Ectodermal cell (in vitro differentiated cells): Measurements from ENCODE around the gene FMNL2.
A peak's percentile ranks its signal among the peaks of the same experiment; 100 is the strongest.

Experiments
- H3K27ac ChIP-seq: 2 replicates; pipeline ENCODE4 v1.7.0; 2013; ENCODE audit warnings: mild to moderate bottlenecking, low read depth, low read length; ENCODE audit not compliant: insufficient read depth, poor library complexity, severe bottlenecking
- H3K27me3 ChIP-seq: 2 replicates; pipeline ENCODE4 v1.7.0; 2013; ENCODE audit warnings: mild to moderate bottlenecking, low read length; ENCODE audit not compliant: insufficient read depth, control insufficient read depth, poor library complexity, severe bottlenecking
- H3K36me3 ChIP-seq: one replicate; pipeline ENCODE4 v1.7.0; 2013; ENCODE audit warnings: low read length; ENCODE audit not compliant: control insufficient read depth, insufficient read depth
- H3K4me1 ChIP-seq: one replicate; pipeline ENCODE4 v1.7.0; 2013; ENCODE audit warnings: low read length; ENCODE audit not compliant: control insufficient read depth, insufficient read depth
- H3K4me3 ChIP-seq: 2 replicates; pipeline ENCODE4 v1.7.0; 2013; ENCODE audit warnings: low read depth, low read length, control low read depth; ENCODE audit not compliant: insufficient read depth
- H3K9me3 ChIP-seq: 2 replicates; pipeline ENCODE4 v1.7.0; 2013; ENCODE audit warnings: mild to moderate bottlenecking, low read length, moderate library complexity; ENCODE audit not compliant: control insufficient read depth
- WGBS, 2 experiments: methylation state at CpG; one replicate each; pipeline ENCODE4 v1.1.7; 2013; ENCODE audit warnings: missing lambda C conversion rate in 2 of 2; 5-methylcytosine and 5-hydroxymethylcytosine counted together

FMNL2 gene

DNA sequence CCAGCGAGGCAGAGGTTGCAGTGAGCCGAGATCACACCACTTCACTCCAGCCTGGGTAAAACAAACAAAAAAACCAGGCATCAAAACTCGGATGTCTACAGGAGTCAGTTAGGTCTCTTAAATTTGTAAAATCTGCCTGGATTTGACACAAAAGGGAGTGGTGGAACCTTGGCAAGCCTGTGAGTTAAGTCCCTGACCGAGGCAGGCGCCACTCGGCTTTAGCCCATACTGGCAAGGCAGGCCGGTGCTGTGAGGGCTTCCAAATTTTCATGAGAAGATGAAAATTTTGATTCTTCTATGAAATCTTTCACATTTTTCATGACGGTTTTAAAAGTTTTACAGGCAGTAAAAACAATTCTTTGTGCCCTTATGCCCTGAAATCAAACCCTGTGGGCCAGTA, 165.8 kb downstream of the FMNL2 start:
- Histone ChIP-seq H3K27me3 (no peaks in the 10 kb centered on the region), H3K9me3 (no peaks in the 10 kb centered on the region), H3K4me3 (no peak overlapping the region), H3K36me3 (no peaks in the 10 kb centered on the region), H3K27ac (no peak overlapping the region), H3K4me1 (no peaks in the 10 kb centered on the region)
- WGBS, 2 experiments = 94% methylated on average over 8 of the region's 8 CpGs

DNA sequence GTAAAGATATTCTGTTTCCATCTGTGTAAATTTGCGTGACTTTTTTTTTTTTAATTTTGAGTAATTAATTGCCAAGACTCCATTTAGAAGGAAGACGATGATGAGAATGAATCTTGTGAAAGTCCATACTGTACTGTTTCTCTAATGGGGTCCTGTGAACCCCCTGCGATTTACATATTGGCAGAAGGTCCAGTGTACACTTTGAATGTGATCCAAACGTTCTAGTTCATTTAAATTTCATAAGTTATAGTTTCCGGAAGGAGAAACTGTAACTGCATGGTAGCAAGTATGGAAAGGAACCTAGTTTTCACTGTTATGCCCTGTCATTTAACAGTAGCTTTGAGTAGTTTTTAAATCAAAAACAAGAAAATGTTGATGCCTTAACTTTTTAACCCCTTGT, 166.7 kb downstream of the FMNL2 start:
- Histone ChIP-seq H3K4me1 (no peaks in the 10 kb centered on the region), H3K27me3 (no peaks in the 10 kb centered on the region)
- 95% methylated on average over 5 of the region's 5 CpGs for WGBS, 2 experiments

GRCh38 chr2:152504618-152505017, 169.6 kb downstream of the FMNL2 start:
- H3K27ac ChIP-seq = no peak overlapping the region
- no peaks in the 10 kb centered on the region for H3K4me1 ChIP-seq
- no peaks in the 10 kb centered on the region for H3K27me3 ChIP-seq
- H3K9me3 ChIP-seq = no peaks in the 10 kb centered on the region
- 96% methylated on average over 3 of the region's 3 CpGs for WGBS, 2 experiments
- H3K4me3 ChIP-seq = no peak overlapping the region
- no peaks in the 10 kb centered on the region for H3K36me3 ChIP-seq

More for the DNA sequence above, 166.7 kb downstream of the FMNL2 start:
- H3K36me3 ChIP-seq = no peaks in the 10 kb centered on the region
- H3K4me3 ChIP-seq = no peak overlapping the region
- H3K27ac ChIP-seq = no peak overlapping the region
- H3K9me3 ChIP-seq = no peaks in the 10 kb centered on the region

GRCh38 chr2:152505495-152505906, 170.5 kb downstream of the FMNL2 start:
- no peaks in the 10 kb centered on the region for H3K36me3 ChIP-seq
- peak overlapping the region; percentile 29 for H3K27ac ChIP-seq
- H3K9me3 ChIP-seq = no peaks in the 10 kb centered on the region
- 89 to 90% methylated on average over 9 of the region's 9 CpGs for WGBS, 2 experiments
- H3K27me3 ChIP-seq = no peaks in the 10 kb centered on the region
- no peak overlapping the region for H3K4me3 ChIP-seq
- H3K4me1 ChIP-seq = no peaks in the 10 kb centered on the region

DNA sequence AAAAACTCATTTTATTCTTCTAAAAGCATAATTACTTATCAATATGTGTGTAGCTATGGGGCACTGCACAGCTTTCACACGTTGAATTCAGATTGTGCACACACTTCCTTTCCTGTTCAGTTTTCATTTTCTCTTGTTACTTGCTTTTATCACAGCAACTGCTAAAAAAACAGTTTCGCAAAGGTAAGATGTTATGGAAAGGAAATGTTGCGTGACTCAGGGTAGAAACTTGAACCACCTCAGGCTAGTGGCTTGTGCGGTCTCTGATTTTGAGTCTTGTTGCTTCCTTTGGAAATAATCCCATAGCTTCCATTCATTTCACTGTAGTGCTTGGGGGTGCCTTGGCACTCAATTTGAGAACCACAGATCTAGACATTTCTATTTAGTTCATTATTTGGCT, 171.9 kb downstream of the FMNL2 start:
- no peak overlapping the region for H3K27ac ChIP-seq

DNA sequence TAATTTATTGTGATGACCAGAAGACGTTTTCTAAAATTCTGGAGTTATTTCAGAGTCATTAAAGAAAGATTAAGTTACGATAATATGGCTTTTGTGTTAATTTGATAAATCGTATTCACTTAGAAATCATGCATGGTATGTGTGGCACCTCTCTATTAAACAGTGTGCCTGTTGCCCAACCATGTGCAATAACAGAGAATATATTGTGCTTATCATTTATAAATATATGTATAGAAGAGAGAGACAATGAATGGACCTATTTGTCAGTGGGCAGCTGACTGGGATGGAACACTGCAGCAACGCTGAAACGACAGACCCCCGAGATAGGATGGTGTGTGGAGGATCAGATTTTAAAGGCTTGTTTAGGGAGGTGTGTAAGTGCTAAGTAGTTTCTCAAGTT, 172.9 kb downstream of the FMNL2 start:
- Histone ChIP-seq H3K27me3 (no peaks in the 10 kb centered on the region), H3K9me3 (no peaks in the 10 kb centered on the region), H3K27ac (no peak overlapping the region), H3K4me3 (no peak overlapping the region), H3K36me3 (no peaks in the 10 kb centered on the region), H3K4me1 (no peaks in the 10 kb centered on the region)
- 94 to 96% methylated on average over 6 of the region's 6 CpGs for WGBS, 2 experiments

More for the DNA sequence above, 171.9 kb downstream of the FMNL2 start:
- no peaks in the 10 kb centered on the region for H3K4me1 ChIP-seq
- no peaks in the 10 kb centered on the region for H3K36me3 ChIP-seq
- 97 to 100% methylated on average over 4 of the region's 4 CpGs for WGBS, 2 experiments
- H3K4me3 ChIP-seq = no peak overlapping the region
- no peaks in the 10 kb centered on the region for H3K9me3 ChIP-seq
- no peaks in the 10 kb centered on the region for H3K27me3 ChIP-seq

DNA sequence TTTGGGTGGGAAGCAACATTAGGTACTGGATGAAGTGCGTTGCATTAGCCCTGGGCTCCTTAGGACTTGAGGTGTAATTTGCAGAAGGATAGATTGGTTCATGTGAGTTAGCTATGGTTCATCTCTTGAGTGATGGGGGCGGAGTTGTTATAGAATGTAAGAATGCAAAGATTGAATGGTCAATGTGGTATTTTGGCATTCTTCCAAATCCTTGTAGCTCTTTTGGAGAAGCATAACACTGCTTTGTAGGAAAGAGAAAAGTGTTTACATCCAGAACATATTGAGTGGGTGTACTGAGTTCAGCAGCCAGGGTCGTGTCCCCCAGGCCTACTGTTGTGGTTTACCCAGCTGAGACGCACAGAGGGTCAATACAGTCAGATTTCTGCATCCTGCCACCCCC, 173.5 kb downstream of the FMNL2 start:
- 91 to 93% methylated on average over 4 of the region's 4 CpGs for WGBS, 2 experiments
- H3K4me1 ChIP-seq = no peaks in the 10 kb centered on the region
- H3K27me3 ChIP-seq = no peaks in the 10 kb centered on the region

GRCh38 chr2:152509772-152510491, 175.0 kb downstream of the FMNL2 start:
- Histone ChIP-seq H3K4me3 (no peak overlapping the region), H3K27ac (no peak overlapping the region), H3K27me3 (no peaks in the 10 kb centered on the region), H3K9me3 (no peaks in the 10 kb centered on the region), H3K36me3 (no peaks in the 10 kb centered on the region), H3K4me1 (no peaks in the 10 kb centered on the region)
- 88 to 89% methylated on average over 1 of the region's 3 CpGs for WGBS, 2 experiments

More for the DNA sequence above, 173.5 kb downstream of the FMNL2 start:
- Histone ChIP-seq H3K9me3 (no peaks in the 10 kb centered on the region), H3K36me3 (no peaks in the 10 kb centered on the region), H3K4me3 (no peak overlapping the region), H3K27ac (no peak overlapping the region)

GRCh38 chr2:152510621-152511020, 175.6 kb downstream of the FMNL2 start:
- Histone ChIP-seq H3K9me3 (no peaks in the 10 kb centered on the region), H3K27me3 (no peaks in the 10 kb centered on the region), H3K4me3 (no peak overlapping the region), H3K36me3 (no peaks in the 10 kb centered on the region), H3K27ac (no peak overlapping the region), H3K4me1 (no peaks in the 10 kb centered on the region)
- WGBS, 2 experiments = 92 to 95% methylated on average over 5 of the region's 5 CpGs

GRCh38 chr2:152511981-152512380, 177.0 kb downstream of the FMNL2 start:
- no peaks in the 10 kb centered on the region for H3K9me3 ChIP-seq
- 97 to 99% methylated on average over 2 of the region's 2 CpGs for WGBS, 2 experiments
- no peak overlapping the region for H3K27ac ChIP-seq

More at GRCh38 chr2:152511981-152512380, 177.0 kb downstream of the FMNL2 start:
- H3K4me1 ChIP-seq = no peaks in the 10 kb centered on the region
- H3K27me3 ChIP-seq = no peaks in the 10 kb centered on the region
- H3K4me3 ChIP-seq = no peak overlapping the region
- H3K36me3 ChIP-seq = no peaks in the 10 kb centered on the region
